Upper lobe of right lung (tissue), 1 donor: ENCODE measurements around the gene HSPB9. TPM values are rescaled to one million over a fixed set of nuclear protein-coding genes. Genes with fewer than 3 reads are reported as not detected.
A peak's percentile ranks its signal among the peaks of the same experiment; 100 is the strongest.
"Not testable (repeated sequence)": the region's sequence is repeated elsewhere in the genome, so short reads cannot be mapped to it uniquely, and the experiment has no call there.

Experiments used
- ATAC-seq: fragments of 200-7000 bp; cut with Tn5 transposase; one replicate; pipeline ENCODE4 v1.9.1; 2020; ENCODE audit warnings: mild to moderate bottlenecking, moderate library complexity
- DNase-seq: peaks from one replicate; pipeline ENCODE4 v3.0.0-alpha.2; 2020
- H3K27ac ChIP-seq: fragments of 200-600 bp; one replicate; pipeline ENCODE4 v1.8.0; 2022
- H3K27me3 ChIP-seq: fragments of 200-600 bp; one replicate; pipeline ENCODE4 v1.8.0; 2022; ENCODE audit warnings: mild to moderate bottlenecking
- H3K36me3 ChIP-seq: fragments of 200-600 bp; one replicate; pipeline ENCODE4 v1.8.0; 2022
- H3K4me1 ChIP-seq: fragments of 200-600 bp; one replicate; pipeline ENCODE4 v1.8.0; 2022
- H3K4me3 ChIP-seq: fragments of 200-600 bp; one replicate; pipeline ENCODE4 v1.8.0; 2022; ENCODE audit warnings: mild to moderate bottlenecking
- H3K9me3 ChIP-seq: fragments of 200-600 bp; one replicate; pipeline ENCODE4 v1.8.0; 2022
- CTCF ChIP-seq: fragments of 200-600 bp; IDR thresholded peaks from one replicate; pipeline ENCODE4 v1.8.0; 2022; ENCODE audit warnings: antibody characterized with exemption
- intact Hi-C: fragments of 100-400 bp; cut with DNase I; formaldehyde crosslinking; loops from one replicate; pipeline ENCODE4 v1.11.0; 2022
- total RNA-seq: library from RNA; stranded (reverse); fragmentation: NEBNext Ultra II Directional; extraction: Animal tissue kit (Norgen Biotek cat#: 25700); gene quantifications from one replicate; pipeline ENCODE4 v1.2.1, GENCODE V29; 2021
- donor health status: DM: no; HTN: yes; CAD: no; lungs with severe emphysema.

The HSPB9 gene
- total RNA-seq, 1 donor from 2014 or later, result not detected

GRCh38 chr17:42133461-42134041 lies 10.9 kb downstream of the HSPB9 start:
- peak overlapping the region; percentile 80 for H3K27ac ChIP-seq
- no peak overlapping the region for H3K4me3 ChIP-seq
- peaks cover 27% of the 10 kb centered on the region for H3K36me3 ChIP-seq
- H3K9me3 ChIP-seq, result no peaks in the 10 kb centered on the region
- DNase-seq, result no peak
- TF ChIP-seq CTCF, result no peak
- intact Hi-C loops, result no loop called here
- H3K4me1 ChIP-seq, result peaks cover 90% of the 10 kb centered on the region
- ATAC-seq, result no peak
- no peaks in the 10 kb centered on the region for H3K27me3 ChIP-seq

GRCh38 chr17:42135151-42135550 lies 12.5 kb downstream of the HSPB9 start:
- Histone ChIP-seq H3K27ac (peak overlapping the region; percentile 80), H3K27me3 (no peaks in the 10 kb centered on the region), H3K4me1 (peaks cover 86% of the 10 kb centered on the region), H3K9me3 (no peaks in the 10 kb centered on the region), H3K36me3 (peaks cover 11% of the 10 kb centered on the region), H3K4me3 (peak overlapping the region; percentile 6)
- intact Hi-C loops, result no loop called here
- DNase-seq (no peak), ATAC-seq (no peak)
- no peak for TF ChIP-seq CTCF

DNA sequence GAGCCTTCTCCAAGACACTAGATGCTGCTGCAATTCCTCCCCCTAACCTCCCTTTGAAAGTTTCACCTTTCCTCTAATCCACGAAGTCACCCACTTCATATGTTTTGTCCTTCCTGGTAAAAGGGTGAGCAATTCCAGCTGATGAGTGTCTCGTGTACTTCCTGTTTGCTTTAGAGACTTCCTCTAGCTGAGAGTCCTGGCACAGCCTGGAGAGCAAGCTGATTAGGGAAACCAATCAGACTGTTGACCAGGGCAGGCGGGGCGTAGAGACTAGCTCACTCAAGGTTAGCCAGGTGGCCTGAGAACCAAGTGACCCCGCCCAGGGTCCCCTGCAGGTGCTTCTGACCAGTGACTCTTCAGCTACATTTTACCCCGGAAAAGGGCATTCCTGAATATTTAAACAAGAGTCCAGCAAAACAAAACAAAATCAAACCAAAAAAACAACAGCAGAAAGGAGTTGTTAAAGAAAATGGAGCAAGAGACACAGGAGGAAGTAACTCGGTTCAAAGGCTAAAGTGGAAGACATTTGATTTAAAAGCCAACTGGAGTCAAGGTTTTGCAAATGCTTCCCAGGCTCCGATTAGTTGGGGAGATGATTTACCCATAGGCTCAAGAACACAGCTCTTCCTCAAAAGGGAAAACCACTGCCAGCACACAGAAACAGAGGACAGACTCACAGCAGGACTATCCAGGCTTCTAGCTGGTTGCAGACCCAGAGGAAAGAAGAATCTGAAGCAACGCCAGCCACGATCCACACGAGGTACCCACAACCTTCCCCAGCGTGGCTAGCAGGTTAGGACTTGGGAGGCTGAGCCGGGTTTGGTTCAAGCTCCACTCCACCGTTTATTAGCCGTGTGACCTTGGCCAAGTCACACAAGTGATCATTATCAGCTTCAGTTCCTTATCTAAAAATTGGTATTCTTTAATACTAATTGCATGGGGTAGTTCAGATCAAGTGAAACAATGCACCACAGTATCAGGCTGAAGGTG lies 13.4 kb downstream of the HSPB9 start:
- TF ChIP-seq CTCF, result no peak
- intact Hi-C loops, result no loop called here
- peaks cover 78% of the 10 kb centered on the region for H3K4me1 ChIP-seq
- H3K9me3 ChIP-seq, result no peaks in the 10 kb centered on the region
- H3K27me3 ChIP-seq, result no peaks in the 10 kb centered on the region
- ATAC-seq (peak; percentile 92), DNase-seq (peak; percentile 90)
- H3K36me3 ChIP-seq, result peaks cover 13% of the 10 kb centered on the region
- peak overlapping the region; percentile 34 for H3K4me3 ChIP-seq
- peak overlapping the region; percentile 80 for H3K27ac ChIP-seq

GRCh38 chr17:42136654-42137051 lies 14.0 kb downstream of the HSPB9 start:
- H3K4me3 ChIP-seq, result peak overlapping the region; percentile 34
- DNase-seq (no peak), ATAC-seq (no peak)
- TF ChIP-seq CTCF, result no peak
- no peaks in the 10 kb centered on the region for H3K9me3 ChIP-seq
- no peaks in the 10 kb centered on the region for H3K27me3 ChIP-seq
- H3K36me3 ChIP-seq, result peaks cover 20% of the 10 kb centered on the region
- intact Hi-C loops, result no loop called here
- H3K27ac ChIP-seq, result peak overlapping the region; percentile 80
- H3K4me1 ChIP-seq, result peaks cover 77% of the 10 kb centered on the region

- ATAC-seq, result no peak
These were observed 16.3 kb downstream of the HSPB9 start for GRCh38 chr17:42138749-42139492.

GRCh38 chr17:42140690-42141089 lies 18.1 kb downstream of the HSPB9 start:
- DNase-seq, H3K27ac ChIP-seq, H3K4me3 ChIP-seq, intact Hi-C loops, H3K27me3 ChIP-seq, H3K9me3 ChIP-seq, ATAC-seq: not testable (repeated sequence)
- Histone ChIP-seq H3K4me1 (peaks cover 51% of the 10 kb centered on the region), H3K36me3 (peaks cover 42% of the 10 kb centered on the region)

More at GRCh38 chr17:42138749-42139492, 16.3 kb downstream of the HSPB9 start:
- Histone ChIP-seq H3K4me3 (no peak overlapping the region), H3K9me3 (no peaks in the 10 kb centered on the region), H3K4me1 (peaks cover 69% of the 10 kb centered on the region), H3K36me3 (peaks cover 39% of the 10 kb centered on the region), H3K27ac (peak overlapping the region; percentile 42), H3K27me3 (no peaks in the 10 kb centered on the region)
- no peak for DNase-seq
- no peak for TF ChIP-seq CTCF
- intact Hi-C loops, result no loop called here
